ENCODE results near the gene GLIPR1.
"Not testable (repeated sequence)": the region's sequence is repeated elsewhere in the genome, so short reads cannot be mapped to it uniquely, and the experiment has no call there.

The GLIPR1 gene

DNA sequence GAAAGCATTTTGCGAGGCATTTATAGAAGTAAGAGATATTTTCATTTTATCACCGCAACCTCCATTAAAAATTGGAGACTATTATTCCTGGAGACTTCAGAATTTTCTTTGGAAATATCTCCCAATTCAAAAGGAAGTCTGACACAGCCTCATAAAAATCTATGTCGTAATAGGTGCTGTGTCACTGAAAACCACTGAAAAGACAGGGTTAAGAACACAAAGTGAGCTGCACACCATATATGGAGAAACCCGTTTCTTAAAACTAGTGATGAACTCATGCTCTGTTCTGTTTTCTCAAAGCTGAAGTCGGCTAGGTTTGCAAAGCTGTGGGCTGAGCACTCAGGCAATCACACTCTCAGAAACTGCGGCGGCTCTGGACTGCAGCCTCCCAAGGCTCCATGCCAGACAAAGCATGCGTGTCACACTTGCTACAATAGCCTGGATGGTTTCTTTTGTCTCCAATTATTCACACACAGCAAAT lies at the start of gene GLIPR1:
GLIPR1 (plus strand) TSS at position 287 of the 481 bp plus-strand sequence; CDS start at position 413, 126 bp downstream.
- peak; percentile 8 for DNase-seq

DNA sequence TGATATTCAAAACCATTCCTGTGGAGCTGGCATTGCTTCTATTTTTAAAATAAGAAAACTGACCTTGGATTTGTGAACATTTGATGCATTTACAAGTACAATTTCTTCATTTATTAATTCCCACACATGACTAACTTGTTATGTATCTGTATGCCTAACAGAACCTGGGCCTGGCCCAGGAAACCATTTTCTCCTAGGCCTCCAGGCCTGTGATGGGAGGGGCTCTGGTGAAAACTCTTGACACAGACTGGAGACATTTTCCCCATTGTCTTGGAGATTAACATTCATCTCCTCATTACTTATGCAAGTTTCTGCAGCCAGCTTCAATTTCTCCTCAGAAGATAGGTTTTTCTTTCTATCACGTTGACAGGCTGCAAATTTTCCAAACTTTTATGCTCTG lies 47.6 kb upstream of the GLIPR1 start:
- DNase-seq = no peak

DNA sequence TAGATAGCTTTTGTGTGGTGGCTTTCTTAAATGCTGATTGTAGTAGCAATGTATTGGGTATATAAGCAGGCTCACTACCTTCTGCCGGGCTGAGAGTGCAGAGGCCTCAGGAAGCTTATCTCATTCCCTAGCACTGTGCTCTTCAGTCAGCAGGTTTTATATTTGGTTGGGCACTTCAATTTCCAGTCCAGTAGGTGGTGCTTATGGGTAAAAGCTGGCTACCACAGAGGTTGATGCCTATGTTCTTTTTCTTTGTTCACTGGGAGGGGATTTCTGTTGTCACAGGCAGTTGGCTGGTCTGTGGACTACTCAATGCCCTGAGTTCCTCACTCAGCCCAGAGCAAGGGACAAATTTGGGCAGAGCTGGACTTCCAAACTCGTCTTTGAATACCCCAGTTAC lies 43.0 kb upstream of the GLIPR1 start:
- no peak for DNase-seq

DNA sequence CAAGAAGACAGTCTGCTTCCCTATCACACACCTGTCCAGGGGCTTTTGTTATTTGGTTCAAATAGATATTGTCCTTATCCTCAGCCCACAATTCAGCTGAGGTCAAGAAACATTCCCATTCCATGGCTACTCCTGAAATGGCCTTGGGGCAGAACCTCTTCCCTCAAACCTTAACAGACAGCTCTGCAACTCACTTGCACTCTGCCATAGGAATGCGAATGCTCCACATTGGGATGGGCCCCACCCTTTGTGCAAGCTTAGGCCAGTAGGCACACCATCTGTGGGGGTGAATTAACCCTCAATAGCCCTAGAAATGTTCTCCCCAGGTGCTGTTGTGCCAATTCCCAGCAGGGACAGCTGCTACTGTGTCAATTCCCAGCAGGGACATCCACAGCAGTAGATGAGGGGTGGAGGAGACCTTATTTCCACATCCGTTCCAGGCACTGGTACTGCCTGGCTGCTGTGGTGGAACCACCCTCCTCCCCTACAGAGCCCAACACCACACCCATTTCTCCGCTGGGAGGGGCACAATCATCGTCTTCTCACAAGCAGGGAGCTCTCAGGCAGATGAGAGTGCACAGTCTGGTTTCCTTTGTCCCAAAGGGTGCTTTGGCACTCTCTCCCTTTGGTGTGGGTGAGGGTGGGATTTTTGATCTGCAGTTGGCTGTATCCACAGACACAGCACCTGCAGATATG lies 42.3 kb upstream of the GLIPR1 start:
- no peak for DNase-seq

DNA sequence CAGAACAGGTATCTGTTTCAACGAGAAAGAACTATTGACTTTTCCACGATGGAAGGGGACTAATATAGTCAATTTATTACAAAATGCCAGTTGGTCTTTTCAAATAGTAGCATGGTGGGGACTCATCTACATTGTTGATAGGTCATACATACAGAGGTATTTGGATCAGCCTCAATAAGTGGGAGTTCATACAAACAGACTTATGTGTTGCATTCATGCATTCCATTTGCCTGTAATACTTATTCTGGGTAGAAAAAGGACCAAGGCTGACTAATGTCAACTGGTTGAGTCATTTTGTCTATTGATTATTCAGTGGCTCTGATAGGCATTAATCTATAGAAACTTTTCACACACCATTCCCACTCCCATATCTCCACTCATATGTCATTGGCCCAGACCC lies 41.5 kb upstream of the GLIPR1 start:
- DNase-seq = no peak

DNA sequence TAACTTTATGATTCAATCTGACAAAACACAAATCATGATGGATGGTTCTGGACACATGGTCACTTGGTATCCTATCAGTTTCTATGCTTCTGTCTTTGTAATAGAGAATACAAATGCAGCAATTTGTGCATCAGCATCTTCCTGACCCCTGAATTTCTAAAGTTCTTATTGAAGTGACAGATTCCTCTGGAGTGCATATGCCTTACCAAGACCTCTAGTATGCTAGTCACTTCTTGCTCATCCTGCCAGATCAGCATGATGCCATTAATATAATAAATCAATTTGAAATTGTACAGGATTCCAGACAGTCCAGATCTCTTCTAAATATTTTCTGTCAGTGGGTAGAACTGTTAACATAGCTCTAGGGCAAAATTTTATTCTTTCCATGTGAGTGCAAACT lies 40.6 kb upstream of the GLIPR1 start:
- DNase-seq = no peak

DNA sequence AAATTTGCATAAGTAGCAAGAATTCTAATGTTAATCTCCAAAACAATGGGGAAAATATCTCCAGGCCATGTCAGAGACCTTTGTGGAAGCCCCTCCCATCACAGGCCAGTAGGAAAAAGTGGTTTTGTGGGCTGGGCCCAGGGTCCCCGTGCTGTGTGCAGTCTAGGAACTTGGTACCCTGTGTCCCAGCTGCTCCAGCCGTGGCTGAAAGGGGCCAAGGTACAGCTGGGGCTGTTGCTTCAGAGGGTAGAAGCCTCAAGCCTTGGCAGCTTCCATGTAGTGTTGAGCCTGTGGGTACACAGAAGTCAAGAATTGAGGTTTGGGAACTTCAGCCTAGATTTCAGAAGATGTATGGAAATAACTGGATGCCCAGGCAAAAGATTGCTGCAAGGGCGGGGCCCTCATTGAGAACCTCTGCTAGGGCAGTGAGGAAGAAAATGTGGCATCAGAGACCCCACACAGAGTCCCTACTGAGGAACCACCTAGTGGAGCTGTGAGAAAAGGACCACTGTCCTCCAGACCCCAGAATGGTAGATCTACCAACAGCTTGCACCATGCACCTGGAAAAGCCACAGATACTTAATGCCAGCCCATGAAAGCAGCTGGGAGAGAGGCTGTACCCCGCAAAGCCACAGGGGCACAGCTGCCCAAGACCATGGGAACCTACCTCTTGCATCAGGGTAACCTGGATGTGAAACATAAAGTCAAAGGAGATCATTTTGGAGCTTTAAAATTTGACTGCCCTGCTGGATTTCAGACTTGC lies 38.7 kb upstream of the GLIPR1 start:
- DNase-seq = not testable (repeated sequence)

DNA sequence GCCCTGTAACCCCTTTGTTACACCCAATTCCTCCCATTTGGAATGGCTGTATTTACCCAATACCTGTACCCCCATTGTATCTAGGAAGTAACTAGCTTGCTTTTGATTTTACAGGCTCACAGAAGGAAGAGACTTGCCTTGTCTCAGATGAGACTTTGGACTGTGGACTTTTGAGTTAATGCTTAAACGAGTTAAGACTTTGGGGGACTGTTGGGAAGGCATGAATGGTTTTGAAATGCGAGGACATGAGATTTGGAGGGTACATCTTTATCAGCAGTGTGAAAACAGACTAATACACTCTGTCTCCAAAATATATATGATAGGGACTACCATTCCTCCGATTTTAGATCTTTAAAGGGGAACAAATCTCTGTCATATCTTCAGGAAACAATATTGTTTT lies 38.1 kb upstream of the GLIPR1 start:
- not testable (repeated sequence) for DNase-seq

DNA sequence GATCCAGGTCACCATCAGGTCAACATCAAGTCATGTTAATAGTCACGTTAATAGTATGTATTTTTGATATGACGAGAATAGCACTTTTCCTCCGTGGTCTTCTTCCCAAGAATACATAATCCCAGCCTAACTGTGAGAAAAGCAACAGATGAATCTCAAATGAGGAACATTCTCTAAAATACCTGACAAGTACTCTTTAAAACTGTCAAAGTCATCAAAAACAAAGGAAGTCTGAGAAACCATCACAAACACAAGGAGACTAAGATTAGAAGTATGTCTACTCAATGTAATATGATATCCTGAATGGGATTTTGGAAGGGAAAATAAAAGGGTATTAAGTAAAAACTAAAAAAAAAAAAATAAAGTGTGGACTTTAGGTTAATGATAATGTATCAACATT lies 36.8 kb upstream of the GLIPR1 start:
- DNase-seq = no peak

DNA sequence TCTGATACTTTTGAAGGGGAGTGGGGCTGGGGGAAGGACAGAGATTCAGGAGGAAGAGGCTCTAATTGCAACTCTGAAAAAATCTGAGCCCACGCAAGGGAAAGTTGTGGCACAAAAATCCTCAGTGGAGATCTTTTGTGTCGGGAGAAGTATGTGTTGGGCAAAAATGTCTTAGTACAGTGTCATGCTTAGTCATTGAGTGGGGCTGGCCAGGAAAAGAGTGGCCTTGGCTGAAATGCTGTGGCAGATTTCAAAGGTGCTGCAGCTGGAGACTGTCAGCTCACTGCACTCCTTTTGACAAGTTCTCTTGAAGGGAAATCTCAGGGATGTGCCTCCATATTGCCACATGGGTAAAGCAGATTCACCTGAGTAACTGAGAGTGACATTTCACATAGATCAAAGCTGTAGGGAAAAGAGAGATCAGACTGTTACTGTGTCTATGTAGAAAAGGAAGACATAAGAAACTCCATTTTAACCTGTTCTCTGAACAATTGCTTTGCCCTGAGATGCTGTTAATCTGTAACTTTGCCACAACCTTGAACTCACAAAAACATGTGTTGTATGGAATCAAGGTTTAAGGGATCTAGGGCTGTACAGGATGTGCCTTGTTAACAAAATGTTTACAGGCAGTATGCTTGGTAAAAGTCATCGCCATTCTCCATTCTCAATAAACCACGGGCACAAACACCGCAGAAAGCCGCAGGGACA lies 36.0 kb upstream of the GLIPR1 start:
- no peak for DNase-seq

DNA sequence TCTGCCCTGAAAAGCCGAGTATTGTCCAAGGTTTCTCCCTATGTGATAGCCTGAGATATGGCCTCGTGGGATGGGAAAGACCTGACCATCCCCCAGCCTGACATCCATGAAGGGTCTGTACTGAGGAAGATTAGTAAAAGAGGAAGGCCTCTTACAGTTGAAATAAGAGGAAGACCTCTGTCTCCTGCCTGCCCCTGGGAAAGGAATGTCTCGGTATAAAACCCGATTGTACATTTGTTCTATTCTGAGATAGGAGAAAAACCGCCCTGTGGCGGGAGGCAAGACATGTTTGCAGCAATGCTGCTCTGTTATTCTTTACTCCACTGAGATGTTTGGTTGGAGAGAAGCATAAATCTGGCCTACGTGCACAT lies 35.4 kb upstream of the GLIPR1 start:
- DNase-seq = not testable (repeated sequence)

DNA sequence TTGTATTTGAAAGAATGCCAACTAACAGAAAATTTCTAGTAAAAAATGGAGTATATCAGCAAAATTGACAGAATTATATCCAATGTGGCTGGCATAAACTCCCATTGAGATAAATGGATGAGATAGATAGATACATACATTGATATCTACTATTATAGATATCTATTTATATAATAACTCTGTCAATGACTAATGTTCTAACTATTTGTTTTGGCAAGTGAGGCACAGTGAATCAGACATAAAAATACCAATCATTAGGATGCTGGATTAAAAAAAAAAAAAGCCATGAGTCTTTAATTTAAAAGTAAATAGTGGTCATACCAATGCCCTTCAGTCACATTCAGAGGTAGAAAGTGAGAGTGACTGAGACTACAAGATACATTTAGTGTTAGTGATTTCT lies 33.7 kb upstream of the GLIPR1 start:
- no peak for DNase-seq

DNA sequence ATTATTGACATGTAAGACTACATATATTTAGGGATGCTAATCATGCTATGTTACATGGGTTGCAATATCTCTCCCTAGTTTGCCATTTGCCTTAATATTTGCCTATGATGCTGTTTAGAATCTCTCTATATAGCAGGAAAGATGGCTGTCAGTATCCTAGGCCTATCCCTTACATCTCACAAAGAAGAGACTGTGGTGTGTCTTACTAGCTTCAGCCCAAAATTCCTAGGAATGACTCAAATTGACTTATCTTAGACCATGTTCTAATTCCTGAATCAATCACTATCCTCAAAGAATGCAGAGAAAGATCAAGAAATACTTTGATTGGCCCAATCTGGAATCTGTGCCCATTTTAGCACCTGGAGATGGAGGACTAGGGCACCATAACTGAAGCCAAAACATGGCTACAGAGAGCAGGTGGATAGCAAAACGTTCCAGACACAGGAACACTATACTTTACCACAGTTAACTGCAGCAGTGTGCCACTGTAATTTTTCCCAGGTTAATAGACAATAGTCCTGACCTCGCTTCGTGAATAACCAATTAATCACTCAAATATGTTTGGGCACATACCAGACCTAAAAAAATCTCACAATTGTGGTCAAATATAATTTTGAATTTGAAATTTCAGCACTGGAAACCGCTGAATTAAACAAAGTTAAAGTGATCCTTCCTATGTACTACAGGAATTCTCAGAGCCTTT lies 32.7 kb upstream of the GLIPR1 start:
- no peak for DNase-seq

DNA sequence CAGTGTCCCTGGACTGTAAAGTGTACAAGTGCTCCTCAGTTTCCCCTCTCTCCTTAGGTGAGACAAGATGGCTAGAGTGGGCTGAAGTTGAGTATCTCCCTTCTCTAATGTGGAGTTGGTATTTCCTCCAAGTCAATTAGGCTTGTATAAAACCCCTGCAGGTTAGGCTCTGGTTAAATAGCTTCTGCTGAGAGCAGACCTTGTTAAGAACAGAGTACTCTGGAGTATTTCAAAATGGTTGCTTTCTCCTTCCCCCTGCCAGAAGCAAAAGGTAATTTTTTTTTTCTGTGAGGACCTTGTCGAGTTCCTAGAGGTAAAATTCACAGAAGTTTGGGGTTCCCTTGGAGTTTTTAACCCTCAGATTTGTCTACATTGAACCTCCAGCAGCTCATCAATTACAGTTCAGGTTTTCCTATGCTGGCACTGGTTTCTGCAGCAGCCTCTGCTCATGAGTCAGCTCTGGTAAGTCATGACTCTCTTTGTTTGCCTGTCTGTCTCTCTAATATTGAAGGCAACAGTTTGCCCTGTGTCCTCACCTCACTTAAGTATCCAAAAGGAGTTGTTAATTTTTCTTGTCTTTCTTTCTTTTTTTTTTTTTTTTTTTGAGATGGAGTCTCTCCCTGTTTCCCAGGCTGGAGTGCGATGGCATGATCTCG lies 27.8 kb upstream of the GLIPR1 start:
- DNase-seq = no peak

DNA sequence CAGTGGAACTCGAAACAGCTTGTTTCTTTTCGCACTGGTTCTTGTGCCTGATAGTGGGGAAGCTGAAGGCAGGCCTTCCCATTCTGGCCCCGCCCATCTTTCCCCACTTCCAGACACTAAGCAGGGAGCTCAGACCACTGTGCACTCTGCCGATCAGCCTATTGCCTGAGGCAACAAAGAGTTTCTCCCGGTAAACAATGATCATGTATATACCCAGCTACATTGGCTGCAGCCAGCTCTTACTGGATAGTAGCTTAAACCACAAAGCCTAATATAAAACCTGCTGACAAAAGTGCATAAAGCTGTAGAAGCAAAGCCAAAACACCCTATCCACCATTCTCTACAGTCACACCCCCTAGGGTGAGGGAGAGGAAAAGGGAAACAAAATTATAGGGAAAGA lies 24.7 kb upstream of the GLIPR1 start:
- DNase-seq = no peak

DNA sequence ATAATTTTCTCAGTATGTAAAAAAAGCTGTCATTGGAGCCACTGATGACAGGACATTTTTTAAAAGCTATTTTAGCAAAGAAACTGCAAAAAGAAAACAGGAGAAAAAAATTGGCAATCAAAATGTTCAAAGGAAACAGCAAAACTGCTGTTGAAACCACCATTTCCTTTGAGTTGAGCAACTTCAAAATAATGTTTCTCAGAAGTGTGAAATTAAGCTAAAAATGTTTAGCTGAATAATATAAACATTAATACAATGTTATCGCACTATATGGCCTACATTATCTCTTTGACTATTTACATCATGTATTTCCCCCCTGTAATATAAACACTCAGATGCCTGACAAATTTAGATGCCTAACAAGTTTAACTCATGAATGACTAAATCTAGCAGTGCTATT lies 23.4 kb upstream of the GLIPR1 start:
- DNase-seq = no peak

DNA sequence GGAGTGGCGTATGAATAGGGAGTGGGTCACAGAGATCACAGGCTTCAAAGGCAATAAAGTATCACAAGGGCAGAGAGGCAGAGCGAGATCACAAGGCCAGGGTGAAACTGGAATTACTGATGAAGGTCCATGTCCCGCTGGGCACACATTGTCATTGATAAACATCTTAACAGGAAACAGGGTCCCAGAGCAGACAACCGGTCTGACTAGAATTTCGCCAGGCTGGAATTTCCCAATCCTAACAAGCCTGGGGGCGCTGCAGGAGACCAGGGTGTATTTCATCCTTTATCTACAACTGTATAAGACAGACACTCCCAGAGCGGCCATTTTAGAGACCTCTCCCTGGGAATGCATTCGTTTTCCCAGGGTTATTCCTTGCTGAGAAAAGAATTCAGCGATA lies 22.7 kb upstream of the GLIPR1 start:
- not testable (repeated sequence) for DNase-seq

DNA sequence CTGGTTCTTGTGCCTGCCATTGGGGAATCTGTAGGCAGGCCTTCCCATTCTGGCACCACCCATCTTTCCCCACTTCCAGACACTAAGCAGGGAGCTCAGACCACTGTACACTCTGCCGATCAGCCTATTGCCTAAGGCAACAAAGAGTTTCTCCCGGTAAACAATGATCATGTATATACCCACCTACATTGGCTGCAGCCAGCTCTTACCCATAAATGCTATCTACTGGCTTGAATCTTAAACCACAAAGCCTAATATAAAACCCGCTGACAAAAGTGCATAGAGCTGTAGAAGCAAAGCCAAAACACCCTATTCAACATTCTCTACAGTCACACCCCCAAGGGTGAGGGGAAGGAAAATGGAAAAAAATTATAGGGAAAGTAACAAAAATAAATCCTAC lies 20.8 kb upstream of the GLIPR1 start:
- no peak for DNase-seq

DNA sequence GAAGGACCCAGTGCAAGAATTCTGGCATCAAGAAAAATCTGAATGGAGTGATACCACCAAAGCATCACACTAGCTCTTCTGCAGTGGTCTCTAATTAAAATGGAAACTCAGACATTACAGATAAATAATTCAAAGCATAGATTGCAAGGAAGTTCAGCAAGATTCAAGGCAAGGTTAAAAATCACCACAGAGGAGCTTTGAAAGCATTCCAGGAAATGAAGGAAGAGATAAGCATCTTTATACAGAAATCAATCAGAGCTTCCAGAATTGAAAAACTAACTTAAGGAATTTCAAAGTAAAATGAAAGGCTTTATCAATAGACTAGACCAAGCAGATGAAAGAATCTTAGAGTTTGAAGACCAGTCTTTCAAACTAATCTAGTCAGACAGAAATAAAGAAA lies 20.4 kb upstream of the GLIPR1 start:
- no peak for DNase-seq

DNA sequence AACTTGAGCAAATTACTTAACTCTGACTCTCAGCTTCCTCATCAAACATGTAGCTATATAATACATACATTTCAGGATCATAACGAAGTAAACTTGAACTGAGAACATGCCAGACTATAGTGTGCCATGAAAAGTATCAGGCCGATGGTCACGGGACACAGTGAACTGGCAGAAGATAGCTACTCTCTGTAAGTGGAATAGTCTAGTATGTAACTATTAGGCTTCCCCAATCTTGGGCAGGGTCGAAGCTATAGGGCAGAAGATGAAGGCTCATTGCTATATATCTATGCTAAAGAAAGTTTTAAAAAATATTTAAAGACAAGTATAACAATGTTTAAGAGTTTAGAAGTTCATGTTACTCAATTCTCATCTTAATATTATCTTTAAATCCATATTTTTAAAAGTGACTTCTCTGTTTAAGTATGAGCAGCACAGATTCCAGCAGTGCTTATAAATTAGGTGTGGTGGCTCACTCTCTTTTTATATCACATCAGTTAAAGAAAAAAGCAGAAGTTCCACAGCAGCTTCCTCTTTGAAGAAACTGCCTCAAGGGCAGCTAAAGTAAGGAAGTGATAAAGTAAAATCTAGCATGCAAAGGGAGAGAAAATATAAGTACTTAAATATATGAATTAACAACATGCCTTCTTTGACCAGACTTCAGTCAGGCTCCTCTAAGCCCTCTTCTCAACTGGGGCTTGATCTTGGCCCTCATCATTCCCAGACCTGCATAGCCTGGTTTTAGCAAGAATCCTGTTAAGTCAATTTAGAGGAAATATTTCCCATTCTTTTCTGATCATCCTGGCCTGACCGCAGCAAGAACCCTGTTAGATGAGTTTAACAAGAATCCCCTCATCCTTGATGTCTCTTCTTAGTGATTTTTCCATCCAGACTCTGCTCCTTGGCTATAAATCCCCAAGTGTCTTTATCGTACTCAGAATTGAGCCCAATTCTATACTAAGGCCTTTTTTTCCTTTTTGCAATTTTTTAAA lies 8.4 kb upstream of the GLIPR1 start:
- DNase-seq = no peak

DNA sequence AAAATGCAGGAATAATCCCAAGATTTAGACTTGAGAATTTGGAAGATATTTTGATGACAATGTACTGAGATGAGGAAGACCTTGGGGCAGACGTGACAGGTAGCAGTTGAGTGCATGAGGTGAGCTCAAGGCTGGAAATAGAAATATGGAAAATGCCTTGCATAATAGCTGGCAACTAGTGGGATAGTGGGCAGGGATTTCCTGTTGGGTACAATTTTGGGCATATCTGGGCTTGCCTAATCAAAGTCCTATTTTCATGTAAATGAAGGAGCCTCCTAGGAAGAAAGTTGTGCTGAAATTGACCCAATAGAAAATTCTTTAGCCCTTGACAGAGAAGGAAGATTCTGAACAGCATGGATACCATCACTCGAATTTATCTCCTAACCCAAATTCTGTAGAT lies 6.4 kb upstream of the GLIPR1 start:
- no peak for DNase-seq

Data from 8988T (cell line).